ENCODE data around the gene NRG2.

NRG2 gene

GRCh38 chr5:139984816-139985215 is 58.3 kb downstream of the NRG2 start:
- H3K27ac ChIP-seq (ENCODE audit: low read depth, low read length), result no peak overlapping the region

GRCh38 chr5:139982975-139983240 is 60.2 kb downstream of the NRG2 start:
- H3K79me2 ChIP-seq (ENCODE audit: control insufficient read depth, low read length), result no peaks in the 10 kb centered on the region
- no peak overlapping the region for H3K4me2 ChIP-seq (ENCODE audit: low read length)
- no peaks in the 10 kb centered on the region for H3K36me3 ChIP-seq (ENCODE audit: control insufficient read depth, low read length)
- no peaks in the 10 kb centered on the region for H3K9me3 ChIP-seq (ENCODE audit: control insufficient read depth, insufficient read depth, low read length)
- peaks cover 19% of the 10 kb centered on the region; the same call in 1 of the 2 replicates for H3K27me3 ChIP-seq (ENCODE audit: control insufficient read depth, low read length)
- H3K4me1 ChIP-seq (ENCODE audit: control insufficient read depth, low read length), result no peaks in the 10 kb centered on the region
- TF ChIP-seq EZH2phosphoT487 (IDR thresholded peaks at IDR 0.05; ENCODE audit: borderline replicate concordance, low read length) (no peak), CTCF (IDR thresholded peaks at IDR 0.05; ENCODE audit: low read depth, low read length, poor library complexity, severe bottlenecking) (no peak)
- H4K20me1 ChIP-seq (ENCODE audit: control insufficient read depth, insufficient read depth, low read depth, low read length), result no peaks in the 10 kb centered on the region
- no peaks in the 10 kb centered on the region for H3K9me2 ChIP-seq (replicated peaks; ENCODE audit: control insufficient read depth, low read length)
- no peaks in the 10 kb centered on the region for H3F3A ChIP-seq (ENCODE audit: control insufficient read depth, insufficient read depth)
- H3K4me3 ChIP-seq (ENCODE audit: low read length), result no peak overlapping the region
- H3K27ac ChIP-seq (ENCODE audit: low read depth, low read length), result no peak overlapping the region

More at GRCh38 chr5:139984816-139985215, 58.3 kb downstream of the NRG2 start:
- Histone ChIP-seq H4K20me1 (ENCODE audit: control insufficient read depth, insufficient read depth, low read depth, low read length) (no peaks in the 10 kb centered on the region), H3K9me2 (replicated peaks; ENCODE audit: control insufficient read depth, low read length) (no peaks in the 10 kb centered on the region), H3K36me3 (ENCODE audit: control insufficient read depth, low read length) (no peaks in the 10 kb centered on the region), H3K4me1 (ENCODE audit: control insufficient read depth, low read length) (no peaks in the 10 kb centered on the region), H3F3A (ENCODE audit: control insufficient read depth, insufficient read depth) (no peaks in the 10 kb centered on the region), H3K4me2 (ENCODE audit: low read length) (no peak overlapping the region), H3K9me3 (ENCODE audit: control insufficient read depth, insufficient read depth, low read length) (no peaks in the 10 kb centered on the region), H3K4me3 (ENCODE audit: low read length) (no peak overlapping the region), H3K79me2 (ENCODE audit: control insufficient read depth, low read length) (no peaks in the 10 kb centered on the region), H3K27me3 (ENCODE audit: control insufficient read depth, low read length) (peaks cover 13% of the 10 kb centered on the region; the same call in 1 of the 2 replicates)
- TF ChIP-seq EZH2phosphoT487 (IDR thresholded peaks at IDR 0.05; ENCODE audit: borderline replicate concordance, low read length), result no peak
- TF ChIP-seq CTCF (IDR thresholded peaks at IDR 0.05; ENCODE audit: low read depth, low read length, poor library complexity, severe bottlenecking), result no peak

- no peak for TF ChIP-seq EZH2phosphoT487 (IDR thresholded peaks at IDR 0.05; ENCODE audit: borderline replicate concordance, low read length)
- TF ChIP-seq CTCF (IDR thresholded peaks at IDR 0.05; ENCODE audit: low read depth, low read length, poor library complexity, severe bottlenecking), result no peak
- H3K4me2 ChIP-seq (ENCODE audit: low read length), result no peak overlapping the region
- no peaks in the 10 kb centered on the region for H3K9me2 ChIP-seq (replicated peaks; ENCODE audit: control insufficient read depth, low read length)
- H3K36me3 ChIP-seq (ENCODE audit: control insufficient read depth, low read length), result no peaks in the 10 kb centered on the region
- H3K79me2 ChIP-seq (ENCODE audit: control insufficient read depth, low read length), result no peaks in the 10 kb centered on the region
- H3K27me3 ChIP-seq (ENCODE audit: control insufficient read depth, low read length), result peaks cover 19% of the 10 kb centered on the region; the same call in 1 of the 2 replicates
- no peak overlapping the region for H3K27ac ChIP-seq (ENCODE audit: low read depth, low read length)
- H3F3A ChIP-seq (ENCODE audit: control insufficient read depth, insufficient read depth), result no peaks in the 10 kb centered on the region
- no peaks in the 10 kb centered on the region for H3K4me1 ChIP-seq (ENCODE audit: control insufficient read depth, low read length)
- H4K20me1 ChIP-seq (ENCODE audit: control insufficient read depth, insufficient read depth, low read depth, low read length), result no peaks in the 10 kb centered on the region
- H3K9me3 ChIP-seq (ENCODE audit: control insufficient read depth, insufficient read depth, low read length), result no peaks in the 10 kb centered on the region
- no peak overlapping the region for H3K4me3 ChIP-seq (ENCODE audit: low read length)
Observed at GRCh38 chr5:139982157-139982974, 60.7 kb downstream of the NRG2 start.
